Effector memory CD8-positive, alpha-beta T cell (primary cell): ENCODE data around the gene PDX1.
A peak's percentile ranks its signal among the peaks of the same experiment; 100 is the strongest.

Experiments used
- ATAC-seq: fragments of 150-1000 bp; cut with Tn5 transposase; replicated peaks from 2 replicates; pipeline ENCODE4 v1.10.0; 2021; ENCODE audit warnings: mild to moderate bottlenecking, moderate library complexity
- DNase-seq, 3 experiments: peaks; one replicate each; pipeline ENCODE4 v3.0.0; 2021
- H3K27ac Mint-ChIP-seq, 2 donors: one replicate each; pipeline ENCODE4 v1.8.0; 2022; ENCODE audit warnings: mild to moderate bottlenecking in 2 of 2, mixed read lengths in 2 of 2, moderate library complexity in 2 of 2
- H3K27me3 Mint-ChIP-seq, 2 donors: one replicate each; pipeline ENCODE4 v1.8.0; 2022; ENCODE audit warnings: mixed read lengths in 2 of 2
- H3K36me3 Mint-ChIP-seq: one replicate; pipeline ENCODE4 v1.8.0; 2022; ENCODE audit warnings: mild to moderate bottlenecking, moderate library complexity, mixed read lengths; ENCODE audit not compliant: insufficient read depth
- H3K4me1 Mint-ChIP-seq, 2 donors: one replicate each; pipeline ENCODE4 v1.8.0; 2022; ENCODE audit warnings: low read depth in 2 of 2, mixed read lengths in 2 of 2
- H3K4me3 Mint-ChIP-seq, 2 donors: one replicate each; pipeline ENCODE4 v1.8.0; 2022; ENCODE audit warnings: mild to moderate bottlenecking in 2 of 2, mixed read lengths in 2 of 2, moderate library complexity in 2 of 2
- H3K9me3 Mint-ChIP-seq, 2 donors: one replicate each; pipeline ENCODE4 v1.8.0; 2022; ENCODE audit warnings: mixed read lengths in 2 of 2
- total RNA-seq, 9 experiments: gene quantifications; one replicate each; lab custom pipeline; 2026; lab: John Stamatoyannopoulos, UW

PDX1 gene
- total RNA-seq: 0 to 0.32 (median 0) reads per million in 9 experiments

DNA sequence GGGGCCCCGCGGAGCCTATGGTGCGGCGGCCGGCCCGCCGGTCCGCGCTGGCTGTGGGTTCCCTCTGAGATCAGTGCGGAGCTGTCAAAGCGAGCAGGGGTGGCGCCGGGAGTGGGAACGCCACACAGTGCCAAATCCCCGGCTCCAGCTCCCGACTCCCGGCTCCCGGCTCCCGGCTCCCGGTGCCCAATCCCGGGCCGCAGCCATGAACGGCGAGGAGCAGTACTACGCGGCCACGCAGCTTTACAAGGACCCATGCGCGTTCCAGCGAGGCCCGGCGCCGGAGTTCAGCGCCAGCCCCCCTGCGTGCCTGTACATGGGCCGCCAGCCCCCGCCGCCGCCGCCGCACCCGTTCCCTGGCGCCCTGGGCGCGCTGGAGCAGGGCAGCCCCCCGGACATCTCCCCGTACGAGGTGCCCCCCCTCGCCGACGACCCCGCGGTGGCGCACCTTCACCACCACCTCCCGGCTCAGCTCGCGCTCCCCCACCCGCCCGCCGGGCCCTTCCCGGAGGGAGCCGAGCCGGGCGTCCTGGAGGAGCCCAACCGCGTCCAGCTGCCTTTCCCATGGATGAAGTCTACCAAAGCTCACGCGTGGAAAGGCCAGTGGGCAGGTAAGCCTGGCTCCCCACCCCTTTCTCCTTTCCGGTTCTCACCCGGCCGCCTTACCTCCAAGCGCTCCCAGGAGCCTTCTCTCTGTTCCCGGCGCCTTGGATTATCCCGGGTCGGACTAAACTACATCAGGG lies at the start of gene PDX1:
Gene PDX1 (plus strand): TSS at position 67 of the 743 bp plus-strand sequence. CDS start 139 bp downstream, at position 206.
- Mint-ChIP-seq H3K4me1 (peaks cover 10 to 33% of the 10 kb centered on the region in 2 donors), H3K36me3 (peaks cover 4% of the 10 kb centered on the region), H3K9me3 (no peaks in the 10 kb centered on the region), H3K27me3 (peaks cover 76 to 96% of the 10 kb centered on the region in 2 donors), H3K4me3 (peak within 1 kb of the TSS; percentile 69 to 80), H3K27ac (no peak within 1 kb of the TSS)
- DNase-seq (no peak), ATAC-seq (no peak)

DNA sequence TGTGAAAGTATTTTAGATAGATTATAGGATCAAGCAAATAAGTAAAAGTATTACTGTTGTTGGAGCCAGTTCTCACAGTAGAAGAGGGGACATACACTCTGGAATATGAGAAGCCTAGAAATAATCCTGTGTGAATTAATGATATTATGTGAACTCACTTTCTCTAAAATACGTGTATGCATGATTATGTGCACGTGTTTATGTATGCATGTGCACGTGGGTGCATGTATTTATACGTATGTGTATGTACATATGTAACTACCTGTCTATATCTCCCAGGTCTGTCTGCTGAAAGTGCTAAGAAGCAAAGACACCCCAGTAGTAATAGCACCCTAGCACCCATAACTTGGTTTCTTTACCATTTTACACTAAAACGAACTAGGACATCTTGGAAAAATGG lies 41.5 kb upstream of the PDX1 start:
- Mint-ChIP-seq H3K4me1 (no peaks in the 10 kb centered on the region), H3K27me3 (peaks cover 61 to 81% of the 10 kb centered on the region in 2 donors), H3K4me3 (no peak overlapping the region), H3K27ac (no peak overlapping the region), H3K9me3 (peaks cover 0 to 2% of the 10 kb centered on the region in 2 donors), H3K36me3 (no peaks in the 10 kb centered on the region)
- no peak for DNase-seq
- no peak for ATAC-seq

DNA sequence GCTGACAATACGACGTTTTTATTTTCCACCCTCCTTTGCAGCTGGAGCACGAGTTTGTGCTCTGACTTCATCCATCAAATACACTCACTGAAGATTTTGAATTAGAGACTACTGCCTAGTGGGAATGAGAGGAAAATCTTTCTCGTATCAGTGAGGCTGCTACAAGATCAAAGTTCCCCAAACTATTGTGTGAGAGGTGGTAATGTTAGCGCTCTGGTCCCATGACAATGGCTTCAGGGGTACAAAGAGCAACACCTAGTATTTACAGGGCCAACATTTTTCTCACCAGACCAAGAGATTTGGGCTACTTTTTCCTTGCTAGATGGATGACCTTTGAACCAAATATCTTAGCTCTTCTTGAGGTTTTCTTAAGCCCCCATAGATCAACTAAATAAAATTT lies 30.3 kb upstream of the PDX1 start:
- Mint-ChIP-seq H3K9me3 (peaks cover 0 to 5% of the 10 kb centered on the region in 2 donors), H3K4me3 (no peak overlapping the region), H3K36me3 (no peaks in the 10 kb centered on the region), H3K27ac (no peak overlapping the region), H3K27me3 (peaks cover 13 to 22% of the 10 kb centered on the region in 2 donors), H3K4me1 (no peaks in the 10 kb centered on the region)
- DNase-seq (no peak), ATAC-seq (no peak)

DNA sequence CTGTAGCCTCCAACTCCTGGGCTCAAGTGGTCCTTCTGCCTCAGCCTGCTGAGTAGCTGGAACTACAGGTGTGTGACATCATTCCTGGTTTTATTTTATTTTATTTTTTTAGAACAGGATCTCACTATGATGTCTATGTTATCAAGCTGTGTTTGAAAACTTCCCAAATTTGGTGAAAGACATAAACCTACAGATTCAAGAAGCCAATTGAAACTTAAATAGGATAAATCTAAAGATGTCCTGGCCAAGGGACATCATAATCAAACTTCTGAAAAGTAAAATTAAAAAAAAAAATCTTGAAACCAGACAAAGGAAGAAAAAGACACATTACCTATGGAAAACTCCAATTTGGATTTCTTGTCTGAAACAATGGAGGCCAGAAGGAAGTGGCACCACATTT lies 23.1 kb upstream of the PDX1 start:
- Mint-ChIP-seq H3K4me1 (no peaks in the 10 kb centered on the region), H3K4me3 (no peak overlapping the region), H3K27me3 (peaks cover 73 to 85% of the 10 kb centered on the region in 2 donors), H3K27ac (no peak overlapping the region), H3K36me3 (peaks cover 3% of the 10 kb centered on the region), H3K9me3 (peaks cover 0 to 5% of the 10 kb centered on the region in 2 donors)
- no peak for ATAC-seq
- DNase-seq: no peak

DNA sequence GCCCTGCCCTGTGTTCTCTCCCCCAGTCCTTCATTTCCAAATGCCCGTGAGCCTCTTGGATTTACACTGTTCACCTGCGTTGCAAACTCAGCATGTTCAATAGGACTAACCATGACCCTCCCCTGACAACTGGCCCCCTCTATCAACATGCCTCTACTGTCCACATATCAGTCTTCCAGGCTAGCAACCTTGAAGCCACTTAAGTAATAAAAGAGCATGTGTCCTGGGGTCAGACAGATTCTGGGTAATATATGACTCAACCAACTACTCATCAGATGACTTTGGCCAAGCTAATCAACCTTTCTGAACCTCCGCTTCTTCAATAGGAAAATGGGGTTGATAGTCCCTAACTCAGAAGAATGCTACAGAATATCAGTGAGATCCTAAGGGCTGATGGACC lies 15.1 kb upstream of the PDX1 start:
- H3K9me3 Mint-ChIP-seq: no peaks in the 10 kb centered on the region
- H3K4me3 Mint-ChIP-seq: no peak overlapping the region
- no peaks in the 10 kb centered on the region for H3K4me1 Mint-ChIP-seq
- no peak overlapping the region for H3K27ac Mint-ChIP-seq
- H3K36me3 Mint-ChIP-seq: peaks cover 3% of the 10 kb centered on the region
- DNase-seq (no peak), ATAC-seq (no peak)
- peaks cover 72 to 88% of the 10 kb centered on the region in 2 donors for H3K27me3 Mint-ChIP-seq

DNA sequence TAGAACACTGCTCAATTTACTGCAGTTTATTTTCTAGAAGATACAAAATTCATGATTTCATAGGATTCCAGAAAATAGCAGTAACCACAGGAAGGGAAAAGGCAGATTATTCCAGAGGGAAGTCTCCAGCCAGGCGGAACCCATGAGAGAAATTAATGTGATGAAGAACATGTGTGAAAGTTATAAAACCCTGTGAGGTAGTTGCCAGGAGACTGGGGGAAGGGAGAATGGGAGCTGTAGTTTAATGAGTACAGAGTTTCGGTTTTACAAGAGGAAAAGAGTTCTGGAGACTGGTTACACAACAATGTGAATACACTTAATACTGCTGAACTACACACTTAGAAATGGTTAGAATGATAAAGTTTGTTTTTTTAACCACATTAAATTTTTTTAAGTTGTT lies 14.2 kb upstream of the PDX1 start:
- no peak for ATAC-seq
- H3K27me3 Mint-ChIP-seq: peaks cover 66 to 79% of the 10 kb centered on the region in 2 donors
- no peak overlapping the region for H3K27ac Mint-ChIP-seq
- no peaks in the 10 kb centered on the region for H3K9me3 Mint-ChIP-seq
- H3K4me1 Mint-ChIP-seq: no peaks in the 10 kb centered on the region
- H3K36me3 Mint-ChIP-seq: no peaks in the 10 kb centered on the region
- H3K4me3 Mint-ChIP-seq: no peak overlapping the region
- no peak for DNase-seq

DNA sequence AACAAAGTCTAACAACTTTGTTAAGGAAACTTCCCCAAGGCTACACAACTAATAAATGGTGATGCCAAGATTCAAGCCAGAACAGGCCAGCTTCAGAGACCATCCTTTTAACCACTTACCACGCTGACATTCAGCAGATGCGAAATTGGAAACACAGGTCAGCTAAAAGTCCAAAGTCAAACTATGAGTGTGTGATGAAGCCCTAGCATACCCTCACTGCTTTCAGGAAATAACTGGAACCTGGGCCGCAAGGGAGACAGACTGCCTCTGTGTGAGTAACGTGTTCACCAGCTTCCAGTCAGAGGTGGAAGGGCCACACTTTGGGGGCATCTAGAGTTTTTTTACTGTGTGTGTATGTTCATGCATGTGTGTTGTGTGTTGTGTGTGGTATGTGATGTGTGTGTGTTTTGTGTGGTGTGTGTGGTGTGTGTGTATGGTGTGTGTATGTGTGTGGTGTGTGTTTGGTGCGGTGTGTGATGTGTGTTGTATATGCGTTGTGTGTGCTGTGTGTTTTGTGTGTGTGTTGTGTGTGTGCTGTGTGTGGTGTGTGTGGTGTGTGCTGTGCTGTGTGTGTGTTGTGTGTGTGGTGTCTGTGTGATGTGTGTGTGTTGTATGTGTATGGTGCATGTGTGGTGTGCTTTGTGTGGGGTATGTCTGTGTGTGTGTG lies 12.5 kb upstream of the PDX1 start:
- ATAC-seq (no peak), DNase-seq (no peak)
- Mint-ChIP-seq H3K27me3 (peaks cover 52 to 63% of the 10 kb centered on the region in 2 donors), H3K27ac (no peak overlapping the region), H3K4me3 (no peak overlapping the region), H3K36me3 (no peaks in the 10 kb centered on the region), H3K4me1 (no peaks in the 10 kb centered on the region), H3K9me3 (no peaks in the 10 kb centered on the region)

DNA sequence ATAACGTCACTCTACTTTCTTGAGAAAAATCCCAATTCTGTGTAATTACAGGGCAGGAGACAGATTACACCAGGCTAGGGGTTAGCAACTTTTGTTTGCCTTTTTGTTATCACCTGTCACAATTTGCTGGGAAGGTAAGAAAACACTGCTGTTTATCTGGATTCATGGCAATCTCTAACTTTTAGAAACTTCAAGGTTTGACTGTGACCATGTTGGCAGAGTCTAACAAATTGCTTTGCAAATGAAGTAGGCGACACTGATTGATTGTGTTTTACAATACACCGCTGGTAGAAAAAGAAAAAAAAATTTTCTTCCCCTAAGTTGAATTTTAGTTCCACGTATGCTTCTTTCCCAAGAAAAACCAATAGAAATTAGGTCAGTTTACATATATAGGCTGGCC lies 10.4 kb upstream of the PDX1 start:
- no peak for ATAC-seq
- H3K4me3 Mint-ChIP-seq: no peak overlapping the region
- no peak for DNase-seq
- H3K9me3 Mint-ChIP-seq: no peaks in the 10 kb centered on the region
- peaks cover 52 to 54% of the 10 kb centered on the region in 2 donors for H3K27me3 Mint-ChIP-seq
- H3K36me3 Mint-ChIP-seq: no peaks in the 10 kb centered on the region
- no peaks in the 10 kb centered on the region for H3K4me1 Mint-ChIP-seq
- no peak overlapping the region for H3K27ac Mint-ChIP-seq

DNA sequence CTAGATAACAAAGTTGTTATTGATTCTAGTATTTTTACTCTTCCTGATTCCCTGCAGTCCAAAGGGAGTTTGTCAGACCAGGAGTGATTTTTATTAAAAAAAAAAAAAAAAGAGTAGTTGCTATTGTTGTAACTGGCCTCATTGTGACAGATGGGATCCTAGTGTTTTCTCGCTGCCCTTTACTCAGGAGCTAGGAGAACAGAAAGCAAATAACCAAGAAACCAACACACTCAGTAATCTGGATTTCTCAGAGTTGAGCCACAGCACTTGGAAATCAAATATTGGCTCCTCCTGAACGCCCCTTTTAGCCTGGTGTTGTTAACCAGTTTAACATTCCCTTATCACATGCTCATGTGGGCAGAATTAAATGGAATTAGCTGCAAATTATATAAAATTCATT lies 8.3 kb upstream of the PDX1 start:
- H3K4me1 Mint-ChIP-seq: peaks cover 0 to 4% of the 10 kb centered on the region in 2 donors
- no peaks in the 10 kb centered on the region for H3K36me3 Mint-ChIP-seq
- no peak overlapping the region for H3K4me3 Mint-ChIP-seq
- H3K9me3 Mint-ChIP-seq: no peaks in the 10 kb centered on the region
- H3K27me3 Mint-ChIP-seq: peaks cover 51 to 59% of the 10 kb centered on the region in 2 donors
- DNase-seq (no peak), ATAC-seq (no peak)
- H3K27ac Mint-ChIP-seq: no peak overlapping the region

DNA sequence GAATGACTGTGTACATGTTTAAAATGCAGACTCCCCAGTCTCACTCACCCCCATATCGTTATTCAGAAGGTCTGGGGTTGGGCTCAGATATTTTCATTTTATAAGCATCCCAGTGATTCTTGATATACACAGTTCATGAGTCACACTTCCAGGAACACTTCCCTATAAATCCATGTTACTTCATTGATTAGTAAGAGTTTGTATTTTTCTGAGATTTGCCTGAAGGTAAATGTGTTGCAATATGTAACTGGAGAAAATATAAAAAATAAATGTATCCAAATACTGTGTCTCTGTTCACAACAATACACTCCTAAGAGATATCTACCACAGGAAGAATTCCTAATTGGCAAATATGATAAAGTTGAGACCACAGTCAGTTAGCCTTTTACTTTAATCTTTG lies 6.6 kb upstream of the PDX1 start:
- Mint-ChIP-seq H3K36me3 (no peaks in the 10 kb centered on the region), H3K27me3 (peaks cover 56 to 61% of the 10 kb centered on the region in 2 donors), H3K4me1 (peaks cover 4 to 14% of the 10 kb centered on the region in 2 donors), H3K4me3 (no peak overlapping the region), H3K27ac (no peak overlapping the region), H3K9me3 (no peaks in the 10 kb centered on the region)
- ATAC-seq (no peak), DNase-seq (no peak)

DNA sequence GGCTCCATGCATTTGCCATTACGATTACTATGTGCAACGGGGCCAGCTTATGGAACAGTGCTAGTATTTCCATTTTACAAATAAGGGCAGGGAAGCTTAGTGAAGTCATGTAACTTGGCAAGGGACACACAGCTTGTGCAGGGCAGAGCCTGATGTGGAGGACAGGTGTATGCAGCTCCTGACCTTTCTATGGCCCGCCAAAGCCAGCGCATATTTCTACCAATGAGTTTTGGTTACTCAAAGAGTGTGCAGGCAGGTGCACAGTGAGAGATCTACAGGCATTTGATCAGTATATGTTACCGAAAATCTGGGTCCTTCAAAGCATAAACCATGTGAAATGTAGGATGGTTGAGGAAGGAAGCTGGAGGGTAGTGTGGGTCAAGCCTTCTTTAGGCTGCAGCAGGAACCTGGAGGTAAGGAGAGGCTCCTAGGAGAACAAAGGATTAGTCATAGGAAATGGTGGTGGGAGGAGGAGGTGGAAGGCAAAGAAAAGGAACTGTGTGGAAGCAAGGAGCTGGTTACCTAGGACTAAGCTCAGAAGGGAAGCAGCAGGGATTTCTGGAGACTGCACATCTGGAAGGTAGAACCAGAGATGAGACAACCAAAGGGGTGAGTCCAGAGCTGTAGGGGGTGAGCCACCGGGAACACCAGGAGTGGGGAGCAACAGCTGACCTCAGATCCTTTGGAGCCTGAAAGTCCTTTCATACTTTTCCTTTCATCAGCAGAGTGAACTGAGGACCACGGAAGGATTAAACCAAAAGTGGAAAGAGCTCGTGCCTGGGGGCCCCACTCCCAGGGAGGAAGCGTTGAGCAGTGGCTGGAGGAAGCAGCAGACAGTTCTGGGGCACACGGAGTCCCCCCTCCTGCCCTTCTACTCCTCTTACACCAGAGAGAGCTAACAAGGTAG lies 4.2 kb upstream of the PDX1 start:
- Mint-ChIP-seq H3K27ac (no peak overlapping the region), H3K9me3 (no peaks in the 10 kb centered on the region), H3K36me3 (no peaks in the 10 kb centered on the region), H3K4me1 (peaks cover 6 to 22% of the 10 kb centered on the region in 2 donors), H3K27me3 (peaks cover 60 to 73% of the 10 kb centered on the region in 2 donors), H3K4me3 (no peak overlapping the region)
- DNase-seq: no peak
- ATAC-seq: no peak

DNA sequence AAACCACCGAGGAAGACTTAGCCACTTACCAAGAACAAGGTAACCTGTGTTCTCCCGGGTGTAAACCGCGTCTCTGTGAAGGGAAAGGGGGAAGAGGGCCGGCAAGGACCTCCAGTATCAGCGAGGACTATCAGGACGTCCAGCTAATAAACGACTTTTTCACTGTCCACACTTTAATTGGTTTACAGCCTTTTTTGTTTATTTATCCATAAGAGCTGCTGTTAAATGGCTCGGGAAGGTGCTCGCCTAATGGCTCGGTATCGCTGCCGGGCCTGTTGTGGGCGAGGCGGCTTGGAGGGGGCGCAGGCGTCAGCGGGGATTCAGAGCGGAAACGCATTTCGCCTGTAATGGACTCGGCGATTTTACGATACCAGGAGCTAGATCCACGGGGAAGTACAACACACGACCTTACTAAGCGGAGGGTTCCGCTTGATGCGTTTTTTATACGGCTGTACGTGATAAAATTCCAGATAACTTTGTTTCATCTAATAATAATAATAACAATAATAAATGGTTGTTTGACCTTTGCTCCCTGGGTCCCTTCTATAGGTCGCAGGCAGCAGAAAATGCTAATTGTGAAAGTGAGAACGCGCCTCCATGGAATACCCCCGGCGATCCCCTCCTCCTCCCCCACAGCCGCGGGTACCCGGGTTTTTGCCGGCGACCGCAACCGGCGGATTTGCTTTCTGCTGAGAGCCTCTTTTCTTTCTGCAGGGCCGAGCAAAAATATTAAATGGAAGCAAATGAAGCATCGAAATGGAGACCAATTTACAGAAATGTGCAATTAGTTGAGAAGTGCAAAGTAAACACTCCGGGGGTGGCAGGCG lies 2.5 kb upstream of the PDX1 start:
- DNase-seq: no peak
- Mint-ChIP-seq H3K27ac (no peak overlapping the region), H3K4me3 (peak overlapping the region; percentile 57 to 62), H3K36me3 (peaks cover 4% of the 10 kb centered on the region), H3K4me1 (peaks cover 10 to 26% of the 10 kb centered on the region in 2 donors), H3K9me3 (no peaks in the 10 kb centered on the region), H3K27me3 (peaks cover 66 to 87% of the 10 kb centered on the region in 2 donors)
- no peak for ATAC-seq
